Muscle of arm (tissue), 12 donors: ENCODE data around the gene TMC4. TPM values are rescaled to one million over a fixed set of nuclear protein-coding genes. Genes with fewer than 3 reads are reported as not detected.
"Not testable (repeated sequence)": the region's sequence is repeated elsewhere in the genome, so short reads cannot be mapped to it uniquely, and the experiment has no call there.

Source experiments
- DNase-seq: peaks from one replicate; pipeline ENCODE4 v3.0.0-alpha.2; 2013
- polyA plus RNA-seq, 12 donors: library from polyadenylated mRNA; unstranded; fragments of 120-200 nt; gene quantifications; one replicate each; pipeline ENCODE4 v1.2.1, GENCODE V29; 2013; ENCODE audit not compliant: insufficient read length in 12 of 12

The TMC4 gene
- polyA plus RNA-seq, 12 donors: 1.6 to 35.1 (median 3.5) TPM; not detected in 1

DNA sequence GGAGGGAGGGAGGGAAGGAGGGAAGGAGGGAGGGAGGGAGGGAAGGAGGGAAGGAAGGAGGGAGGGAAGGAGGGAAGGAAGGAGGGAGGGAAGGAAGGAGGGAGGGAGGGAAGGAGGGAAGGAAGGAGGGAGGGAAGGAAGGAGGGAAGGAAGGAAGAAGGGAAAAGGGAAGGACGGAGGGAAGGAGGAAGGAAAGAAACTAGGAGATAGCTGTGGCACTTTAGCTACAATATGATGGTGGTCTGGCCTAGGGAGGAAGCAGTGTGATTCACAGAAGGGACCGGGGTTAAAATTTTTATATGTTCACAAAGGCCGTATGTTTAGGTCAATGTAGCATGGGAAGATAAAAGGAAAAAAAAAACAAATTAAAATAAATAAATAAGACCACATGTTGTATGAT lies 8.9 kb upstream of the TMC4 start:
- DNase-seq: not testable (repeated sequence)

DNA sequence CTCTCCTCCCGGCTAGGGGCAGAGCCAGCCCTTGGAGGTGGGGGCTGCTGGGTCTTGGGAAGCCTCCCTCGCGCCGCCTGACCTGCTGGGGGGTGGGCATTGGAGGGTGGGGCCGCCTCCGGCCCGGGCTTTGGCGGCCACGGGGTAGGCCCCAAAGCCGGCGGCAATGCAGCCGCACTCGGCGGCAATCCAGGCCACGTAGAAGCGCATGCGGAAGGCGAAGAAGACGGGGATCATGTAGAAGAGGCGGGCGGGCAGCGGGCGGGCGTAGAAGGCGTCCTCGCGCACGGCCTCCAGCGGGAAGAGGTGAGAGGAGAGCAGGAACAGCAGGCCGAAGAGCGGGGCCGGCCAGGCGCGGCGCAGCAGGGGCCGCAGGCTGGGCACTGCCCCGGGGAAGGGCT lies 7.7 kb upstream of the TMC4 start:
- no peak for DNase-seq

DNA sequence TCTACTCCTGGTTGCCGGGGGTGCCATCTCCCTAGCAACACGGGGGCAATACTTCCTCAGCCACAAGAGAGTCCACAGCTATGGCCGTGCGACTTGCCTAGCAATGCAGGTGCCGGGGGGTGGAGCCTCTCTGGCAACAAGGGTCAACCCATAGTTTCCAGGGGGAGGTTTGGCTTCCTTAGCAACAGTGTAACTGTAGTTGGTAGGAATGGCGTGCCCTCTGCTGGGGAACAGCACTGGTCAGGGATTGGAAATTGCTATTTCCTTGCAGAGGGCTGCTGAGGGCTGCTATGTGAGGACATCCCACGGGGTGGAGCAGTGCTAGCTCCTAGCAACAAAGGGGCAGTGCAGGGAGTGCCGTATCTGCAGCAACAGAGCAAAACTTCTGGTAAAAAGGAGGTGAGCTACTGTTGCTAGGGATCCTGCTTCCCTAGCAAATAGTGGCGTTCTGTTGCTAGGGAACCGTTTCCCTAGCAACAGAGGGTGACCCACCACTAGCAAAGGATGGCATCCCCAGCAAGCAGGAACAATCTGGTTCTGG lies 7.0 kb upstream of the TMC4 start:
- no peak for DNase-seq

DNA sequence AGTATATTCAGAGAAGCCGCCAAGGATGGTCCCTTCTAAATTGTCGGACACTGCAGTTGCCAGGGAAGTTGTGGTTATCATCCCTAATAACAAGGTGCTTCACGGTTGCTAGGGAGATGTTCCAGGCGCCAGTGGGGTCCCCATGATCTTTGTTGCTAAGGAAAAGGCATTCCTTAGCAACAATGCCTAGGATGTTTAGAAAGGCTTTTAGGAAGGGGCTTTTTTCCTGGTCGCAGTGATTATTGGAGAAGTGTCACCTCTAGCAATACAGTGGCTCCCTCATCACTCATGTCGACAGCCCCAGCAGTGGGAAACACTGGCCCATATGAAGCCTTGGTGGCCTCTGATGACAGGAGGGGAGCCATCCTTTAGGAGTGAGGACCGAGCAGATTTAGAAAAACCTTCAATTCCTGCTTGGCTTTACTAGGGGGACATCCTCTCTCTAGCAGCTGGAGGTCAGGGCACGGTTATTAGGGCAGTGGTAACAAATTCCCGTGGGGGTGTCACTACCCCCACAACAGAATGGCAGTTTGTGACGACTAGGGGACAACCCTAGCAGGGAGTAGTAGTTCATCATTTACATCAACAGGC lies 6.4 kb upstream of the TMC4 start:
- DNase-seq: no peak

DNA sequence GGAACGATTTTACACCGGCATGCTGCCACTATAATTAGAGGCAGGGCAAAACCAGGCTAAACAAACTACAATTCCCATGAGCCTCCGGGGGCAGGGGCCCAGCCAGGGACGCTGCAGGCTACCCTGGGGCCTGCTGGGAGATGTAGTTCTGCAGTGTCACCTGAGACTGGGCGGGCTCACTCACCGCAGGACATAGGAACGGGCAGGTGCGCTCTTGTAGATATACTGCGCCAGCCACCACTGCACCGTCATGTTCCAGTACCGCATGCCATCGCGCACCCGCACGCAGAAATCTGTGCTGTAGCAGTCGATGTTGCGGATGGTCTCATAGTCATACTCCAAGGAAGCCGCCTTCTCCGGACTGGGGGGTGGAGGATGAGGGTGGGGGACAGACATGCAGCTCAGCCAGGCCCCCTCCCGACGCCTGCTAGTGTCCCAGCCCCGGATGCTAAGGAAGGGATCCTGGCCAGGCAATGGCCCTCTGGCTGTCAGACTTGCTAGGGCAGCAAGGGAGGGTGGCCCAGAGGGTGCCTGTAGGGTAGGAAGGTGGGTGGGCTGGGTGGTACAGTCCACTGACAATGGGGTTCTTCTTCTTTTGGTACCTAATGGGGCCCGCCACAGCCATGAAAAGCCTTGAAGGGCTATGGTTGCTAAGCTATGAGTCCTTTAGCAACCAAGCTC lies 5.8 kb upstream of the TMC4 start:
- no peak for DNase-seq

DNA sequence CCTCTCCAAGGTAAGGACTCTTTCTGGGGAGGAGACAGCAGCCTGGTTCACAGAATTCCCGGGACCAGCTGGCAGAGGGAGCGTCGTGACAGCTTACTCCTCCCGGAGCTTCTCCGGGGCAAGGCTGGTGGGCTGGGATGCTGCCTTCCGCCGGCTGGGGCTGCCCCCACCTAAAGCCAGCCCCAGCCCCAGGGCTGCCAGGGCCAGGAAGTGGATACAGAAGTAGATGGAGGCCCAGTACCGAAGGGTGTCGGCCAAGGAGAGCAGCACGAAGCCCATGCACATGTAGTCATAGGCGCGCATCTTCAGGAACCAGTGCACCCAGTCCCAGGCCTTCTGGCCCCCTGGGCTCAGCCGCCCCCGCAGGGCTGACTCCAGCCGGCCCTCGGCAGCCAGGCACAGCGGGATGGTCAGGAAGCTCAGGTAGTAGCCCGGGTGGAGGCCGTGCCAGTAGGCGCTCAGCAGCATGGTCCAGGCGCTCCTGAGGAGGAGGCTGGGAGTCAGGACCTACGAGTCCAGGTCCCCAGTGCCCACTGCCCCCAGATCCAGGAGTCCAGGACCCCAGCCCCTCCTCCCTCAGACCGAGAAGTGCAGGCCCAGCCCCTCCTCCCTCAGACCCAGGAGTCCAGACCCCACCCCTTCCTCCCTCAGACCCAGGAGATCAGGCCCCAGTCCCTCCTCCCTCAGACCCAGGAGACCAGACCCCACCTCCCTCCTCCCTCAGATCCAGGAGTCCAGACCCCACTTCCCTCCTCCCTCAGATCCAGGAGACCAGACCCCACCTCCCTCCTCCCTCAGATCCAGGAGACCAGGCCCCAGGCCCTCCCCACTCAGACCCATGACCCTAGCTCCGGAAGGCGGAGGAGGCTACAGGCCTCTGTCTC lies 1.2 kb upstream of the TMC4 start:
- DNase-seq: no peak

DNA sequence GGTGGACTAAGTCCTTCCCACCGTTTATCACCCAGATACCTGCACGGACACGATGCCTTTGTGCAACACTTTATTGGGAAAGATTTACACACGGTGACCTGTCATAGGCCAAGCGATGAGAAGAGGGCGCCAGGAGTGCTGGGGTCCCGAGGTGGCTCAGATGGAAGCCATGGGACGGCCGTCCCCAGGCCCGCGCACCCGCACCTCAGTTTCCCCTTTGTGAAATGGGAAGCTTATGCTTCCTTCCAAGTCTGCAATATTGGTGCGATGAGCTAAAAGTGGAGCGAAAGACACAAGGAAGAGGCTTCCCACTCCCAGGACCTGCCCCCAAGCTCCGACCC lies 369 bp upstream of the TMC4 start:
- DNase-seq: no peak

DNA sequence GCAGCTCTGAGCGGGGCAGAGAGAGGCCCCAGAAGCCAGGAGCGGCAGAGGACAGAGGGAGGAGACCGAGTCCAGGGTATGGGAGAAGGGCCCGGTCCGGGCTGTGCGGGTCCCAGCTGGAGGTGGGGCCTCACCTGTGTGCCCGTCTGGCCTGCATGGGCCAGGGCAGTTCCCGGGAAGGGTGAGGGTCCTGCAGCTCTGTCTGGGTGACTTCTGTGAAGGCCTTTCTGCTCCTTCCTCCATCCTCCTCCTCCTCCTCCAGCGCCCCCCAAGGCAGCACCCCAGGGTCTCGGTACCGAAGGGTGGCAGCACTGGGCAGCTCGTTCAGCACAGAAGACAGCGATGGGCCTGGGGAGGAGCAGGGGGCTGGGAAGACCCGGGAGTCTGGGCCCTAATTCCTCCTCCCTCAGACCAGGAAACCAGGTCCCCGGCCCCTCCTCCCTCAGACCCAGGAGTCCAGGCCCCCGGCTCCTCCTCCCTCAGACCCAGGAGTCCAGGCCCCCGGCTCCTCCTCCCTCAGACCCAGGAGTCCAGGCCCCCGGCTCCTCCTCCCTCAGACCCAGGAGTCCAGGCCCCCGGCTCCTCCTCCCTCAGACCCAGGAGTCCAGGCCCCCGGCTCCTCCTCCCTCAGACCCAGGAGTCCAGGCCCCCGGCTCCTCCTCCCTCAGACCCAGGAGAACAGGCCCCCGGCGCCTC lies 1.1 kb downstream of the TMC4 start:
- DNase-seq: not testable (repeated sequence)

DNA sequence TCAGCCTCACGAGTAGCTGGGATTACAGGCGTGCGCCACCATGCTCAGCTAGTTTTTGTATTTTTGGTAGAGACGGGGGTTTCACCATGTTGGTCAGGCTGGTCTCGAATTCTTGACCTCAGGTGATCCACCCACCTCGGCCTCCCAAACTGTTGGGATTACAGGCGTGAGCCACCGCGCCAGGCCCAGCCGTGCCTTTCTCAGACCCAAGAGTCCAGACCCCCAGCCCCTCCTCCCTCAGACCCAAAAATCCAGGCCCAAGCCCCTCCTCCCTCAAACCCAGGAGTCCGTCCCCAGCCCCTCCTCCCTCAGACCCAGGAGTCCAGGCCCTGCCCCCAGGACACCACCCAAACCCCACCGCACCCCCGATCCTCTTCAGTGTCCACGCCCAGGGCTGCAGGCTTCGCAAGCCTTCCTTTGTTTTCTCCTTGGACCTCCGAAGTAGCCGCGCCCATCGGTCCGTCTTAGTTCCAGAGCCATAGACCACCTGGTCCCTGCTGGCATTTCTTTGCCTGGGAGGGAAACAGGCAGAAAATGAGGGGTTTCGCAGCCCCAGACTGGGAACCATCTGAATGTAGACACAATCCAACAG lies 3.7 kb downstream of the TMC4 start:
- no peak for DNase-seq

DNA sequence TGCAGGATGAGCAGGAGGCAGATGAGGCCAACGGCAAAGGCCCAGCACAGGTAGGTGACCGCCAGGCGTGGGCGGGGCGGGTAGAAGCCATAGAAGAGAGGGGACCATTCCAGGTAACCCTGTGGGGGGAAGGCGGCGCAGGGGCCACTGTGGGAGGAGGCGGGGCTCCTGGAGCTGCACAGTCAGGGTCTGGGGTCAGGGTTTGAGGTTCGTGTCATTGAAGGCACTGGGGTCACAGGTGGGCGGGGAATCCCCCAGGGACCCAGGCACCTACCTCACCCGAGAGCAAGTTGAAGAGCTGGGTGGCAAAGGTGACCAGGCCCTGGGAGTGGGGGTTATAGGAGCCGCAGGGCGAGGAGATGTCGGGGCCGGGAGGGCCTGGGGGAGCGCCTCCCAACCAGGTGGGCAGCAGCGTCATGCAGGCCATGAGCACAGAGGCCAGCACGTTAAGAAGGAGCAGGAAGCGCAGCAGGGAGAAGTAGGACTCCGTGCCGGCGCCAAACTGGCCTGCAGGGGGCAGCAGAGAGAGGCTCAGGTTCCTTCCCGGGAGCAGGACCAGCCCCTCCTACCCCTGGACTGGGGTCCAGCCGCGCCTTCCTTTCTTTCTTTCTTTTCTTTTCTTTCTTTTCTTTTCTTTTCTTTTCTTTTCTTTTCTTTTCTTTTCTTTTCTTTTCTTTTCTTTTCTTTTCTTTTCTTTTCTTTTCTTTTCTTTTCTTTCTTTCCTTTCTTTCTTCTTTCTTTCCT lies 4.6 kb downstream of the TMC4 start:
- peak; percentile 91 for DNase-seq

DNA sequence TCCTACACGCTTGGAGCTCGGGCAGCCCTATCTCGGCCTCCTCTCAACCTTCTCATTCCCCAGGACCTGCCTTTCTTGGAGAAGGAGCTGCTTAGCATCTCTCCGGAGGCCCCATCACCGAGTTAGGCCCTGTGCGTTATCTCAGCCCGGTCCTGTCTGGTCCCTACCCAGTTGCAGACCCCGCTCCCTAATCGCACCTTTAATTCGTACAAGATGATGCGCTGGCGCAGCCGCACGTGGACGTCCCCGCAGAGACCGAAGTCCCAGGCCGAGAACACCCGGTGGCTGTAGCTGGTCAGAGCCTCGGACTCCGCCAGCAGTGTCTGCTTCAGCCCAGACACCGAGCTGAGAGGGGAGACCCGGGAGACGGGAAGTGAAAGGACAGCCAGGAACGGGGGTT lies 7.7 kb downstream of the TMC4 start:
- DNase-seq: no peak

DNA sequence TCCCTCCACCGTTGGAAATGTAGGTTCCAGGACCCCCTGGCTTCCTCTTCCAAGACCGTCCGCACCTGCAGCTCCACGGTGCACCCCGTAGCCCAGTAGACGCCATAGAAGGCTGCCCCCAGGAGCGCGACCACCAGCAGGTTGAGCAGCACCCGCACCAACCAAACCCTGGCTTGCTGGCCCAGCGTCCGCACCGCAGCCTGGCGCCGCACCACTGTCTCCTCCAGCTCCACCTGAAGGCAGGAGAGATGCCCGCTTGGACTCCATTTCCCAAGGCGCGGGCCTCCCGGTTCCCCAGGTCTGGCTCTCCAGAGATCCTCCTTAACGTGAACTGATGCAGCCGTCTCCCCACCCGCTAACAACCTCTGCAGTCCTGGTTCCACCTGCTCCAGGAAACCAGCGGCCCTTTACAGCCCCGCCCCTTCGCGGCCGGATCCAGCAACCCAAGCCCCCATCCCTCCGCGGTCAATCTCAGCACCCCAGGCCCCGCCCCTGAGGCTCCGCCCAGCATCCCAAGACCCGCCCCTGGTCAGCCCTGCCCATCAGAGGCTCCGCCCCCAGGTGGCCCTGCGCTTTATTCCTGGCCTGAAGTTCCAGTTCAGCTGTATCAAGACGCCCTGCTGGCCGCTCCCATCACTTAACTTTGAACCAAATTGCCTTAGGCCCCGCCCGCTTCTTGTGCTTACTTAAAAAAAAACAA lies 8.4 kb downstream of the TMC4 start:
- no peak for DNase-seq

DNA sequence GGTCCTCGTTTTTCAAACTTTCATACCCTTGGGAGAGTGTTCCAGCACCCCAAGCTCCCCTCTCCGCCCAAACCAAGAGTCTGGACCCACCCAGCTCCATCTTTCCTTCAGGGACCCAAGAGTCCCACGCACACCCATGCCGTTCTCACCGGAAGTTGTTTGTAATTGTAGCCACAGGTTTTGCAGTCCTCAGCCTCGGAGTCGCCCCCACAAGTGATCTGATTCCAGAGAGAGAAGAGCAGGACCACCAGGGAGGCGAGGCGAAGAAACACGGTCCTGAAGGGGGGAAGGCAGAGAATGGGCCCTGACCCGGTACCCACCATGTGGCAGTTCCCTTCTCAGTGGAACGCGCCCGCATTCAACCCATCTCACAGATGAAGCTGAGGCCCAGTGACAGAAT lies 10.1 kb downstream of the TMC4 start:
- DNase-seq: no peak

DNA sequence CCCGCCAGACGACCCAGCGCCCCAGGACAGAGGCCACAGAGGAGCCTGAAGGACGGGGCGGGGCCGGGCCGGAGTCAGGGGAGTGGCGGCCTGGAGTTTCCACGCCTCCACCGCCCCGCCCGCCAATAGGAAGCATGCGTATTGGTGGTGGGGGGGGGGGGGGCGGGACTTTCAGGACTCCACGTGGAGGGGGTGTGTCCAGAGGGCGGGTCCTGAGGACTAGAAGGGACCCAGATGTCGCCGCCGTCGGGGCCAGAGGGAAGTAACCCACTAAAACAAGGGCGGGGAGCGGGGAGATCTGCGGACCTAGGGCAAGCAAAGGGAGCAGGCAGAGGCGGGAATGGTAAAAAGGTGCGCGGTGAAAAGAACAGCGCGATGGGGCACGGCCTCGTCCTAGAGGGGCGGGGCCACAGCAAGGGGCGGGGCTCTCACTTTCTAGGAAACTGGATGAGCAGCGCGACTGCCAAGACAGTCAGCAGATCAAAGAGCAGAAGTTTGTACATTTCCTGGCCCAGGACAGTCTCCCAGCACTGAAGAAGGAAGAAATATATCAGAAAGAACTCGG lies 10.6 kb downstream of the TMC4 start:
- peak; percentile 72 for DNase-seq

DNA sequence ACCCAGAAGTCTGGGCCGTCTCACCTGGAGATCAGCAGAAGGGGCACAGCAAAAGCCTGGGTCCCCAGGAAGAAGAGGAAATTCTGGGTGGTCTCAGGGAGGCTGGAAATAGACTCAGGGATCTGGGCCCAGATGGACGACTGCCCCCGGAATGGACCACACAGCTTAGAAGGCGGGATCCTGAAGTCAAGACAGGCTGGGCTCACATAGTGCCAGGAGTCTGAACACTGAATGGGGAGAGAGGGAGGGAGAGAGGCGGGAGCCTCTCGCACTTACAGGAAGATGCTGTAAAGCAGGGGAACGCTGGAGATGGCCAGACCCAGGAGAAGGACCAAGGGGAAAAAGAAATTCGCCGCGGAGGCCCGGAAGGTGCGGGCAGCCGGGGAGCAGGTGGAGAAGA lies 12.1 kb downstream of the TMC4 start:
- DNase-seq: no peak

DNA sequence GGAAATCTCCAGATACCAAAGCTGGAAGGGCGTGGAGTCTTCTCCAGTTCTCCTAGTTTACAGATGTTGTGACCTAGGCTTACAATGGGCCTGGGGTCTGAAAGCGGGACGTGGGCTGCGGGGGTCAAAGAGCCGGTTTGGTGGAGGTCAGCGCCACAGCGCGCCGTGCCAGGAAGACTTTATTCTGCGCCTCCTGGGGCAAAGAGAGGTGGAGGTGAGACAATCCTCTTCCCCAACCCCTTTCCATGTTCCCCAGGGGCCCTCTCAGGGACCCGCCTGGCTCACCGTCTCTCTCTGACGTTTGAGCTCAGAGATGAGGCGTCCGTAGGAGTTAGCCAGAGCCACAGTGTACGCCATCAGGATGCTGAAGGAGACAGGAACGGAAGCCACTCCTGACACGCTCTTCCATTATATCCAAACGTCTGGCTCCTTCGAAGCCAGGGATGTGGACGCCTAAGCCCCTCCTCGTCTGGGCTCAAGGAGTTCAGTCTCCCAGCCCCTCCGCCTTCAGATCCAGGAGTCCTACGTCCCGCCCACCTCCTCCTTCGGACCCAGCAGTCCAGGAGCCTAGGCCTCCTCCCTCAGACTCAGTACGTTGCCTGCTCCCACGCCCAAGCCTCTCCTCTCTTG lies 12.7 kb downstream of the TMC4 start:
- peak; percentile 35 for DNase-seq

DNA sequence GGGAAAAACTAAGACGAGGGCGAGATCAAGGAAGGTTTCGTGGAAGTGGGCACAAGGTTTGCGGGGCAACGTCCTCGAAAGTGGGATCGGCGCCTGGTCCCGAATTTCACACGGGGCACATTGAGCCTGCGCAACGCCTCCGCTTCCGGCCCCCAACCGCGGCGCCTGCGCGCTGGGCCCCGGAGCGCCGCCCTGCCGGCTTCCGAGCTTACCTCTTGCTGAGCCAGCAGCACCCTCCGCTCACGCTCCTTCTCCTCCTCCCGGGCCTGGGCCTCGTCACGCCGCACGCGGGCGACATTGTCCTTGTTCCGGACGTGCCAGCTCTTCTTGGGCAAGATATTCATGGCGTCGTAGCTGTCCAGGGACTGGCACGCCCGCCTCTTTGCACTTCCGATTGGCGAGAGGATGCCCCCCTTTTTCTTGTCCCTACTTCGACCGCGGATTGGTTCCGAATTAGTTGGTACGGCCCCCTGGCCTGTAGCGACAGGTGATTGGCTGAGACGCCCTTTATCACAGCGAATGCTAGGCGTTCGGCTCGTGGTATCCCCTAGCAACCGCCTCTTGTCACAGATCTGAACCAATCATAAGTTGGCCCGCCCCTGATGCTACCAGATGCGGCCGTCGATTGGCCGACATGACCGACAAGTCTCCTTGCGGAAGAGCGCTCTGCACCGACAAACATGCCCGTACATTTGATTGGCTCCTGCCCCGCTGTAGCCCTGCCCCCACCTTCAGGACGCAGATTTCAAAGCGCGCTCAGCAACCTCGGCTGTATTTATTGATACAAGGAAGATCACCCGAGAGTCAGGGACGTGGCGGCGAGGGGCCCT lies 13.4 kb downstream of the TMC4 start, which contains the start of gene LENG1:
Gene LENG1, minus strand, starts transcription at position 370 of the 830 bp plus-strand sequence. Its CDS starts 26 bp downstream, at position 344.
- DNase-seq: peak; percentile 100

DNA sequence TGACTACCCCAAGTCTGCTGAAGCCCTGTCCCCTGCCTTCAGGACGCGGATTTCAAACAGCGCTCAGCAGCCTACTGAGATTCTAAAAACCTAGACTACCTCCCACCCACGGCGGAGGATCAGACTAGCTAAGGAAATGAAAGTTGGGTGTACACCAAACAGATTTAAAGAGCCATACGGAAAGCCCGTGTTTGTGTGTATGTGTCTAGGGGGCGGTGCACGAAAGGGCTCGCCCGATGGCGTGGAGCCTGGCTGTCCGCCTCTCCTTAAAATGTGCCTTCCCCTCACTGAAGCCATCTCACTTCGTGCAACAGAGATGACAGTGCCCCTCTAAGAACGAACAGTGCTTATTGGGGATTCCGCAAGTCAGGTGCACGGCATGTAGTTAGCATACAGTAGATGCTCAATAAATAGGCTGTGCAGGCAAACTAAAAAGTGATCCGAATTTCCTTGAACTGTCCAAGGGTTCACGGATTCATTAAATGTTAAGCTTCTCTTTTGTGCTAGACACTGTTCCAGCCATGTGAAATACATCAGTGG lies 14.1 kb downstream of the TMC4 start:
- DNase-seq: no peak
